Endodermal cell (in vitro differentiated cells): ENCODE measurements around the gene GALNT17. TPM values are rescaled to one million over a fixed set of nuclear protein-coding genes. Genes with fewer than 3 reads are reported as not detected.
A peak's percentile ranks its signal among the peaks of the same experiment; 100 is the strongest.

ENCODE experiments used
- DNase-seq: peaks from one replicate; pipeline ENCODE4 v3.0.0-alpha.2; 2017
- H3K27ac ChIP-seq: 2 replicates; pipeline ENCODE4 v1.5.1; 2013; ENCODE audit warnings: mild to moderate bottlenecking, low read depth, low read length, moderate library complexity
- H3K27me3 ChIP-seq: 2 replicates; pipeline ENCODE4 v1.6.1; 2013; ENCODE audit warnings: mild to moderate bottlenecking, low read length, moderate library complexity; ENCODE audit not compliant: insufficient read depth, control insufficient read depth, poor library complexity, severe bottlenecking
- H3K36me3 ChIP-seq: 2 replicates; pipeline ENCODE4 v1.7.0; 2013; ENCODE audit warnings: mild to moderate bottlenecking, low read length, moderate library complexity; ENCODE audit not compliant: control insufficient read depth, insufficient read depth
- H3K4me1 ChIP-seq: one replicate; pipeline ENCODE4 v1.7.0; 2013; ENCODE audit warnings: low read length; ENCODE audit not compliant: control insufficient read depth, insufficient read depth
- H3K4me3 ChIP-seq: 2 replicates; pipeline ENCODE4 v1.5.1; 2013; ENCODE audit warnings: mild to moderate bottlenecking, low read length, moderate library complexity
- H3K9ac ChIP-seq: 2 replicates; pipeline ENCODE4 v1.6.1; 2013; ENCODE audit warnings: mild to moderate bottlenecking, low read length, moderate library complexity; ENCODE audit not compliant: poor library complexity, severe bottlenecking; ENCODE audit errors: extremely low read depth
- H3K9me3 ChIP-seq: 2 replicates; pipeline ENCODE4 v1.6.1; 2013; ENCODE audit warnings: mild to moderate bottlenecking, low read length, moderate library complexity; ENCODE audit not compliant: control insufficient read depth
- H3K27ac Mint-ChIP-seq: 2 replicates; pipeline ENCODE4 v1.8.0; 2020; ENCODE audit warnings: mixed read lengths
- H3K27me3 Mint-ChIP-seq: 2 replicates; pipeline ENCODE4 v1.8.0; 2021; ENCODE audit warnings: mild to moderate bottlenecking, mixed read lengths; ENCODE audit not compliant: insufficient read depth
- H3K36me3 Mint-ChIP-seq: 2 replicates; pipeline ENCODE4 v1.8.0; 2020; ENCODE audit warnings: low read depth, mixed read lengths
- H3K4me1 Mint-ChIP-seq: 2 replicates; pipeline ENCODE4 v1.8.0; 2020; ENCODE audit warnings: mixed read lengths
- H3K4me3 Mint-ChIP-seq: 2 replicates; pipeline ENCODE4 v1.8.0; 2020; ENCODE audit warnings: mild to moderate bottlenecking, moderate library complexity, mixed read lengths
- H3K9me3 Mint-ChIP-seq: 2 replicates; pipeline ENCODE4 v1.8.0; 2020; ENCODE audit warnings: mild to moderate bottlenecking, mixed read lengths
- CTCF ChIP-seq: fragments of 200-600 bp; sonication (generic); conservative IDR thresholded peaks from 2 replicates; pipeline ENCODE4 v1.5.0; 2021; ENCODE audit warnings: antibody characterized with exemption, mild to moderate bottlenecking
- WGBS, 2 experiments: methylation state at CpG; one replicate each; pipeline versions ENCODE4 v1.1.5 to v1.1.7; 2013; ENCODE audit warnings: missing lambda C conversion rate in 2 of 2, mixed read lengths in 1 of 2; ENCODE audit not compliant: insufficient coverage in 1 of 2, insufficient read length in 1 of 2; 5-methylcytosine and 5-hydroxymethylcytosine counted together
- total RNA-seq, 2 donors: library from RNA; stranded (reverse); fragmentation: NEBNext Ultra II Directional in 1 of 2; extraction: Animal tissue kit (Norgen Biotek cat#: 25700) in 1 of 2; gene quantifications; 2 replicates in 1 of 2; 3 replicates in 1 of 2; pipeline ENCODE4 v1.2.1, GENCODE V29; 2021

The GALNT17 gene
- total RNA-seq, 2 donors from 2014 or later, result 60.4 to 61.3 TPM

- WGBS, 2 experiments, result 45 to 64% methylated on average over 6 to 10 of the region's 10 CpGs
- H3K36me3 Mint-ChIP-seq, result peaks cover 3% of the 10 kb centered on the region
- H3K9ac ChIP-seq, result no peak overlapping the region
- H3K27me3 Mint-ChIP-seq, result peaks cover 2% of the 10 kb centered on the region
- no peaks in the 10 kb centered on the region for H3K4me1 ChIP-seq
- H3K4me3 Mint-ChIP-seq, result no peak overlapping the region
- DNase-seq, result no peak
- no peak overlapping the region for H3K4me3 ChIP-seq
- H3K27ac ChIP-seq, result no peak overlapping the region
- peaks cover 7% of the 10 kb centered on the region for H3K9me3 Mint-ChIP-seq
- H3K36me3 ChIP-seq, result no peaks in the 10 kb centered on the region
- no peaks in the 10 kb centered on the region for H3K9me3 ChIP-seq
- H3K27me3 ChIP-seq, result no peaks in the 10 kb centered on the region
- no peak for TF ChIP-seq CTCF
- H3K27ac Mint-ChIP-seq, result no peak overlapping the region
- peaks cover 2% of the 10 kb centered on the region for H3K4me1 Mint-ChIP-seq
These were observed 607.7 kb downstream of the GALNT17 start for GRCh38 chr7:71739520-71740173.

GRCh38 chr7:71740174-71740560 lies 608.2 kb downstream of the GALNT17 start:
- WGBS, 2 experiments, result 82 to 89% methylated on average over 3 to 5 of the region's 5 CpGs
- H3K9me3 ChIP-seq, result no peaks in the 10 kb centered on the region
- no peak overlapping the region for H3K9ac ChIP-seq
- H3K4me3 ChIP-seq, result no peak overlapping the region
- peaks cover 3% of the 10 kb centered on the region for H3K36me3 Mint-ChIP-seq
- H3K4me1 Mint-ChIP-seq, result peaks cover 2% of the 10 kb centered on the region
- H3K27ac Mint-ChIP-seq, result no peak overlapping the region
- DNase-seq, result no peak
- peaks cover 2% of the 10 kb centered on the region for H3K27me3 Mint-ChIP-seq
- H3K36me3 ChIP-seq, result no peaks in the 10 kb centered on the region
- H3K27me3 ChIP-seq, result no peaks in the 10 kb centered on the region
- TF ChIP-seq CTCF, result no peak
- no peak overlapping the region for H3K4me3 Mint-ChIP-seq
- no peak overlapping the region for H3K27ac ChIP-seq
- H3K4me1 ChIP-seq, result no peaks in the 10 kb centered on the region
- H3K9me3 Mint-ChIP-seq, result peaks cover 7% of the 10 kb centered on the region

- Histone ChIP-seq H3K4me1 (no peaks in the 10 kb centered on the region), H3K27me3 (no peaks in the 10 kb centered on the region), H3K4me3 (no peak overlapping the region), H3K9ac (no peak overlapping the region), H3K27ac (no peak overlapping the region), H3K36me3 (no peaks in the 10 kb centered on the region), H3K9me3 (peaks cover 9% of the 10 kb centered on the region)
- DNase-seq, result no peak
- Mint-ChIP-seq H3K4me3 (no peak overlapping the region), H3K36me3 (peaks cover 3% of the 10 kb centered on the region), H3K9me3 (peaks cover 14% of the 10 kb centered on the region), H3K4me1 (no peaks in the 10 kb centered on the region), H3K27me3 (peaks cover 15% of the 10 kb centered on the region), H3K27ac (no peak overlapping the region)
- TF ChIP-seq CTCF, result peak; percentile 17
- WGBS, 2 experiments, result 92 to 100% methylated on average over 4 to 5 of the region's 5 CpGs
These were observed 614.1 kb downstream of the GALNT17 start for GRCh38 chr7:71746006-71746405.
